Ovary (tissue), 3 donors: ENCODE measurements around the gene FTH1.

Source experiments
- CTCF ChIP-seq, 3 donors: fragments of 450-650 bp in 2 of 3; fragments of 200-600 bp in 1 of 3; IDR thresholded peaks; one replicate each; pipeline versions ENCODE4 v1.5.1 to v1.8.0; 2016 to 2022; ENCODE audit warnings: antibody characterized with exemption in 3 of 3, mild to moderate bottlenecking in 1 of 3
- EP300 ChIP-seq: sonication (generic); formaldehyde crosslinking; IDR thresholded peaks from one replicate; pipeline ENCODE4 v1.6.1; 2017; ENCODE audit warnings: antibody characterized with exemption
- POLR2A ChIP-seq: fragments of 450-650 bp; IDR thresholded peaks from one replicate; pipeline ENCODE4 v1.6.1; 2017; ENCODE audit warnings: antibody characterized with exemption, mild to moderate bottlenecking, moderate library complexity
- donor health status: DM: no; HTN: no; CAD: no.

DNA sequence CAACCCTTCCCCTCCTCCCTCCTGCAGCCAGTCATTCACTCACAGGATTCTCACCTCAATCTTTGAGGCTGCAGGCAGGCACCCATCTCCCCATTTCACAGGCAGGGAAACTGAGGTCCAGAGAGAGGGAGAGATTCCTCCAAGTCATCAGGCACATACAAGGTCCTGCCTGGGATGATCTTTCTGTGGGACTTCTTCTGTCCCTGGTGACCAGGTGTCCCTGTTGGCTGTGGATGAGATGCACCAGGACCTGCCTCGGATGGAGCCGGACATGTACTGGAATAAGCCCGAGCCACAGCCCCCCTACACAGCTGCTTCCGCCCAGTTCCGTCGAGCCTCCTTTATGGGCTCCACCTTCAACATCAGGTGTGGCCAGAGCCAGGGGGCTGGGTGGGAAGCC, 7.8 kb downstream of the FTH1 start:
- TF ChIP-seq CTCF (IDR thresholded peaks at IDR 0.05) (no peak), EP300 (no peak), POLR2A (no peak)
